Hepatocyte (in vitro differentiated cells): Measurements from ENCODE around the gene EDAR. TPM values are rescaled to one million over a fixed set of nuclear protein-coding genes. Genes with fewer than 3 reads are reported as not detected.

Experiments used
- DNase-seq: peaks from one replicate; pipeline ENCODE4 v3.0.0-alpha.2; 2016; ENCODE audit warnings: low spot score
- H2AFZ ChIP-seq: fragments of 200-600 bp; sonication (generic); 2 replicates; pipeline ENCODE4 v1.6.0; 2016; ENCODE audit warnings: antibody characterized with exemption, mild to moderate bottlenecking
- H3K27ac ChIP-seq: fragments of 200-600 bp; sonication (generic); 2 replicates; pipeline ENCODE4 v1.5.1; 2016; ENCODE audit warnings: mild to moderate bottlenecking
- H3K27me3 ChIP-seq: fragments of 200-600 bp; sonication (generic); 2 replicates; pipeline ENCODE4 v1.6.1; 2016
- H3K36me3 ChIP-seq: fragments of 200-600 bp; sonication (generic); replicated peaks from 2 replicates; pipeline ENCODE4 v1.5.1; 2016; ENCODE audit warnings: low read depth; ENCODE audit not compliant: insufficient read depth
- H3K4me1 ChIP-seq: fragments of 200-600 bp; sonication (generic); 2 replicates; pipeline ENCODE4 v1.5.1; 2016; ENCODE audit warnings: mild to moderate bottlenecking, moderate library complexity; ENCODE audit not compliant: insufficient read depth
- H3K4me2 ChIP-seq: fragments of 200-600 bp; sonication (generic); 2 replicates; pipeline ENCODE4 v1.6.0; 2016
- H3K4me3 ChIP-seq: fragments of 200-600 bp; sonication (generic); 2 replicates; pipeline ENCODE4 v1.5.1; 2016; ENCODE audit warnings: mild to moderate bottlenecking
- H3K79me2 ChIP-seq: fragments of 200-600 bp; sonication (generic); 2 replicates; pipeline ENCODE4 v1.6.0; 2017; ENCODE audit warnings: mild to moderate bottlenecking
- H3K9me2 ChIP-seq: fragments of 200-600 bp; sonication (generic); replicated peaks from 2 replicates; pipeline ENCODE4 v1.6.0; 2017; ENCODE audit warnings: mild to moderate bottlenecking; ENCODE audit not compliant: insufficient read depth
- H3K9me3 ChIP-seq: fragments of 200-600 bp; sonication (generic); 2 replicates; pipeline ENCODE4 v1.5.1; 2016; ENCODE audit warnings: low read depth, mild to moderate bottlenecking
- H4K20me1 ChIP-seq: fragments of 200-600 bp; sonication (generic); 2 replicates; pipeline ENCODE4 v1.6.0; 2016; ENCODE audit warnings: mild to moderate bottlenecking; ENCODE audit not compliant: insufficient read depth, poor library complexity, severe bottlenecking
- CTCF ChIP-seq: fragments of 200-600 bp; sonication (generic); IDR thresholded peaks from 2 replicates; pipeline ENCODE4 v1.5.1; 2016; ENCODE audit warnings: antibody characterized with exemption, mild to moderate bottlenecking; ENCODE audit not compliant: poor library complexity
- EZH2 ChIP-seq: fragments of 200-600 bp; sonication (generic); IDR thresholded peaks from 2 replicates; pipeline ENCODE4 v1.6.1; 2016; ENCODE audit warnings: antibody characterized with exemption, mild to moderate bottlenecking, borderline replicate concordance
- EZH2phosphoT487 ChIP-seq: fragments of 200-600 bp; sonication (generic); IDR thresholded peaks from one replicate; pipeline ENCODE4 v1.6.1; 2018; ENCODE audit warnings: antibody characterized with exemption, mild to moderate bottlenecking, low read depth, moderate library complexity; ENCODE audit not compliant: unreplicated experiment, severe bottlenecking
- WGBS: methylation state at CpG from one replicate; pipeline ENCODE4 v1.1.6; 2016; ENCODE audit warnings: low lambda C conversion rate; ENCODE audit errors: missing lambda C conversion rate; 5-methylcytosine and 5-hydroxymethylcytosine counted together
- polyA plus RNA-seq: library from polyadenylated mRNA; unstranded; fragments of >200 nt; fragmentation: Nextera tagmentation; extraction: Ambion mirVana; gene quantifications from 2 replicates; pipeline ENCODE4 v1.2.1, GENCODE V29; 2016
- total RNA-seq: library from RNA; depleted of rRNA; stranded (reverse); fragments of >200 nt; gene quantifications from 2 replicates; pipeline ENCODE4 v1.2.3, GENCODE V29; 2014

Gene EDAR
- total and polyA plus RNA-seq, 2 experiments from 2014 or later: 0.20 to 0.21 TPM

- no peak for DNase-seq
- H3K27me3 ChIP-seq: no peaks in the 10 kb centered on the region
- no peak overlapping the region for H3K4me3 ChIP-seq
- H3K79me2 ChIP-seq: no peaks in the 10 kb centered on the region
- no peaks in the 10 kb centered on the region for H4K20me1 ChIP-seq
- no peak overlapping the region for H2AFZ ChIP-seq
- H3K9me3 ChIP-seq: no peaks in the 10 kb centered on the region
- no peaks in the 10 kb centered on the region for H3K9me2 ChIP-seq
- WGBS: 63% methylated on average over 1 of the region's 1 CpG
- no peaks in the 10 kb centered on the region for H3K36me3 ChIP-seq
- peaks cover 4% of the 10 kb centered on the region for H3K4me1 ChIP-seq
- H3K27ac ChIP-seq: no peak overlapping the region
- no peak overlapping the region for H3K4me2 ChIP-seq
- no peak for TF ChIP-seq EZH2
- TF ChIP-seq CTCF: no peak
- no peak for TF ChIP-seq EZH2phosphoT487
These were observed 18.7 kb downstream of the EDAR start for GRCh38 chr2:108970369-108970768.

GRCh38 chr2:108969856-108970255, 19.2 kb downstream of the EDAR start:
- 77% methylated on average over 6 of the region's 6 CpGs for WGBS
- TF ChIP-seq EZH2 (no peak), CTCF (no peak), EZH2phosphoT487 (no peak)
- H2AFZ ChIP-seq: no peak overlapping the region
- H3K27ac ChIP-seq: no peak overlapping the region
- no peaks in the 10 kb centered on the region for H3K36me3 ChIP-seq
- peaks cover 4% of the 10 kb centered on the region for H3K4me1 ChIP-seq
- no peak for DNase-seq
- H3K4me2 ChIP-seq: no peak overlapping the region
- no peaks in the 10 kb centered on the region for H3K9me2 ChIP-seq
- no peak overlapping the region for H3K4me3 ChIP-seq
- H3K79me2 ChIP-seq: no peaks in the 10 kb centered on the region
- H4K20me1 ChIP-seq: no peaks in the 10 kb centered on the region
- H3K9me3 ChIP-seq: no peaks in the 10 kb centered on the region
- H3K27me3 ChIP-seq: no peaks in the 10 kb centered on the region

GRCh38 chr2:108968619-108969018, 20.4 kb downstream of the EDAR start:
- Histone ChIP-seq H3K9me3 (no peaks in the 10 kb centered on the region), H4K20me1 (no peaks in the 10 kb centered on the region), H3K27ac (peak overlapping the region; percentile 2), H3K9me2 (no peaks in the 10 kb centered on the region), H3K4me1 (peaks cover 4% of the 10 kb centered on the region), H3K79me2 (no peaks in the 10 kb centered on the region), H3K4me3 (no peak overlapping the region), H3K36me3 (no peaks in the 10 kb centered on the region), H2AFZ (no peak overlapping the region), H3K4me2 (no peak overlapping the region), H3K27me3 (no peaks in the 10 kb centered on the region)
- WGBS: 55% methylated on average over 4 of the region's 4 CpGs
- TF ChIP-seq CTCF: no peak
- TF ChIP-seq EZH2phosphoT487: no peak
- no peak for TF ChIP-seq EZH2
- peak; percentile 75 for DNase-seq

- Histone ChIP-seq H4K20me1 (no peaks in the 10 kb centered on the region), H3K36me3 (no peaks in the 10 kb centered on the region), H2AFZ (no peak overlapping the region), H3K4me2 (no peak overlapping the region), H3K27me3 (no peaks in the 10 kb centered on the region), H3K27ac (no peak overlapping the region), H3K9me3 (no peaks in the 10 kb centered on the region), H3K4me1 (peaks cover 4% of the 10 kb centered on the region), H3K9me2 (no peaks in the 10 kb centered on the region), H3K4me3 (no peak overlapping the region), H3K79me2 (no peaks in the 10 kb centered on the region)
- 69% methylated on average over 7 of the region's 7 CpGs for WGBS
- TF ChIP-seq CTCF (no peak), EZH2 (no peak), EZH2phosphoT487 (no peak)
- DNase-seq: no peak
These were observed 21.3 kb downstream of the EDAR start for GRCh38 chr2:108967757-108968156.
